ENCODE data around the gene CIAO1. TPM values are rescaled to one million over a fixed set of nuclear protein-coding genes. Genes with fewer than 3 reads are reported as not detected.

Gene CIAO1
- total and polyA plus RNA-seq, 2 of the 13 experiments (the other 11 are each of a cell fraction or from before 2014, with no cell fraction given): 99.3 to 120 TPM

- TF ChIP-seq KLF11 (CRISPR knock-in tag; IDR thresholded peaks at IDR 0.05) (no peak), ATF6 (CRISPR knock-in tag; conservative IDR thresholded peaks at IDR 0.05) (no peak), HOXA5 (CRISPR knock-in tag; IDR thresholded peaks at IDR 0.05) (peak; percentile 66; the same call in 1 of the 2 replicates), STAT6 (CRISPR knock-in tag; IDR thresholded peaks at IDR 0.05; ENCODE audit: borderline replicate concordance) (no peak), STAG1 (CRISPR knock-in tag; IDR thresholded peaks at IDR 0.05) (no peak), FOSL1 (CRISPR knock-in tag; IDR thresholded peaks at IDR 0.05; ENCODE audit: borderline replicate concordance) (no peak), RNF2 (conservative IDR thresholded peaks at IDR 0.05; ENCODE audit: low read depth) (no peak), ZNF362 (CRISPR knock-in tag; IDR thresholded peaks at IDR 0.05; ENCODE audit: borderline replicate concordance) (no peak), IKZF4 (CRISPR knock-in tag; IDR thresholded peaks at IDR 0.05; ENCODE audit: borderline replicate concordance, low read depth, not compliant biosample characterization) (no peak), AKNA (CRISPR knock-in tag; IDR thresholded peaks at IDR 0.05; ENCODE audit: borderline replicate concordance) (no peak), NRL (CRISPR knock-in tag; IDR thresholded peaks at IDR 0.05; ENCODE audit: borderline replicate concordance) (no peak), ZNF598 (CRISPR knock-in tag; IDR thresholded peaks at IDR 0.05; ENCODE audit: borderline replicate concordance) (no peak), CREM (IDR thresholded peaks at IDR 0.05) (no peak; the same call in 1 of the 2 replicates), CREM (CRISPR knock-in tag; IDR thresholded peaks at IDR 0.05) (no peak), ZNF572 (CRISPR knock-in tag; IDR thresholded peaks at IDR 0.05) (no peak), ZXDC (CRISPR knock-in tag; IDR thresholded peaks at IDR 0.05) (no peak)
Measured at GRCh38 chr2:96251721-96252292, 14.2 kb upstream of the CIAO1 start (continued).

Measured in HepG2 (cell line).